Thyroid gland (tissue), 4 donors: ENCODE data around the gene OSTF1. TPM values are rescaled to one million over a fixed set of nuclear protein-coding genes. Genes with fewer than 3 reads are reported as not detected.

Experiments used
- DNase-seq, 2 donors: peaks; one replicate each; pipeline ENCODE4 v3.0.0-alpha.2; 2019
- H3K27ac ChIP-seq, 3 donors: fragments of 200-600 bp; sonication (generic); 1 replicate in 2 of 3; 2 replicates in 1 of 3; pipeline ENCODE4 v1.5.1; 2016 to 2019; ENCODE audit warnings: mild to moderate bottlenecking in 1 of 3, moderate library complexity in 1 of 3
- H3K27me3 ChIP-seq: fragments of 200-600 bp; sonication (generic); one replicate; pipeline ENCODE4 v1.5.1; 2019
- H3K36me3 ChIP-seq, 2 donors: fragments of 200-600 bp; sonication (generic); one replicate each; pipeline ENCODE4 v1.5.1; 2016 to 2019
- H3K4me1 ChIP-seq, 2 donors: fragments of 200-600 bp; sonication (generic); one replicate each; pipeline ENCODE4 v1.5.1; 2017 to 2019
- H3K4me3 ChIP-seq, 3 donors: fragments of 200-600 bp; sonication (generic); replicated peaks in 1 of 3; 1 replicate in 2 of 3; 2 replicates in 1 of 3; pipeline ENCODE4 v1.5.1; 2016; ENCODE audit warnings: mild to moderate bottlenecking in 1 of 3
- H3K9me3 ChIP-seq: fragments of 200-600 bp; sonication (generic); one replicate; pipeline ENCODE4 v1.5.1; 2017
- POLR2A ChIP-seq, 2 donors: fragments of 450-650 bp; IDR thresholded peaks; one replicate each; pipeline ENCODE4 v1.6.1; 2017; ENCODE audit warnings: antibody characterized with exemption in 2 of 2, mild to moderate bottlenecking in 2 of 2, moderate library complexity in 1 of 2
- WGBS, 2 donors: methylation state at CpG; one replicate each; pipeline ENCODE4 v1.1.5; 2017; 5-methylcytosine and 5-hydroxymethylcytosine counted together
- intact Hi-C: fragments of 100-400 bp; cut with DNase I; formaldehyde crosslinking; loops from one replicate; pipeline ENCODE4 v1.15.1; 2023
- total RNA-seq, 4 donors: library from RNA; depleted of rRNA; stranded (reverse); fragments of >200 nt; gene quantifications; one replicate each; pipeline ENCODE4 v1.2.3, GENCODE V29; 2016
- TF ChIP-seq, protein P1 (sequence below), 6 experiments: fragments of 200-600 bp in 3 of 6; fragments of 450-650 bp in 3 of 6; sonication (generic) in 3 of 6; IDR thresholded peaks; one replicate each; pipeline ENCODE4 v1.5.1; 2016 to 2019; ENCODE audit warnings: antibody characterized with exemption in 6 of 6, mild to moderate bottlenecking in 2 of 6, inconsistent platforms in 1 of 6, moderate library complexity in 1 of 6

OSTF1 gene
- total RNA-seq, 4 donors from 2014 or later, result 34.7 to 36.6 (median 35.6) TPM

DNA sequence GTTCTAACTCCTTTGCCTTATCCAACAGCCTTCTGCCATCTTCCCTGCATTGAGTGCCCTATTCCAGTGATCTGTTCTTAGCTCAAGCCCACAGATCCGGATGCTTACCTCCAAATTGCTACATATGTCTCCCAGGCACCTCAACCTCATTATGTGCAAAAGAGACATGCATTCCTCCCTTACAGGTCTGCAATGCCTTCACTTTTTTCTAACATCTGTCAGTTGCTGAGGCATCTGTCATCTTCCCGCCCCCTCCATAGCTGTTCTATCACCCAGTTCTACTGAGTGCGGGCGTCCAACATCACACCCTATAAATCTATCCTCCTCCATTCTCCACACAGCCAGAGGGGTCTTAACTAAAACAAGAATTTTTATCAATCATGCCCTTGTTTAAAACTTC, 20.4 kb upstream of the OSTF1 start:
- intact Hi-C loops, result no loop called here
- H3K4me1 ChIP-seq, result peaks cover 0 to 6% of the 10 kb centered on the region in 2 donors
- DNase-seq, result no peak
- no peaks in the 10 kb centered on the region for H3K27me3 ChIP-seq
- no peak for TF ChIP-seq POLR2A (IDR thresholded peaks at IDR 0.05)
- TF ChIP-seq, protein P1, sequence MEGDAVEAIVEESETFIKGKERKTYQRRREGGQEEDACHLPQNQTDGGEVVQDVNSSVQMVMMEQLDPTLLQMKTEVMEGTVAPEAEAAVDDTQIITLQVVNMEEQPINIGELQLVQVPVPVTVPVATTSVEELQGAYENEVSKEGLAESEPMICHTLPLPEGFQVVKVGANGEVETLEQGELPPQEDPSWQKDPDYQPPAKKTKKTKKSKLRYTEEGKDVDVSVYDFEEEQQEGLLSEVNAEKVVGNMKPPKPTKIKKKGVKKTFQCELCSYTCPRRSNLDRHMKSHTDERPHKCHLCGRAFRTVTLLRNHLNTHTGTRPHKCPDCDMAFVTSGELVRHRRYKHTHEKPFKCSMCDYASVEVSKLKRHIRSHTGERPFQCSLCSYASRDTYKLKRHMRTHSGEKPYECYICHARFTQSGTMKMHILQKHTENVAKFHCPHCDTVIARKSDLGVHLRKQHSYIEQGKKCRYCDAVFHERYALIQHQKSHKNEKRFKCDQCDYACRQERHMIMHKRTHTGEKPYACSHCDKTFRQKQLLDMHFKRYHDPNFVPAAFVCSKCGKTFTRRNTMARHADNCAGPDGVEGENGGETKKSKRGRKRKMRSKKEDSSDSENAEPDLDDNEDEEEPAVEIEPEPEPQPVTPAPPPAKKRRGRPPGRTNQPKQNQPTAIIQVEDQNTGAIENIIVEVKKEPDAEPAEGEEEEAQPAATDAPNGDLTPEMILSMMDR (IDR thresholded peaks at IDR 0.05), result no peak
- 75 to 99% methylated on average over 4 of the region's 4 CpGs for WGBS, 2 donors
- no peak overlapping the region for H3K4me3 ChIP-seq
- no peak overlapping the region for H3K27ac ChIP-seq
- H3K9me3 ChIP-seq, result no peaks in the 10 kb centered on the region
- H3K36me3 ChIP-seq, result peaks cover 0 to 12% of the 10 kb centered on the region in 2 donors

GRCh38 chr9:75069171-75069570, 19.1 kb upstream of the OSTF1 start:
- H3K27ac ChIP-seq, result no peak overlapping the region
- H3K36me3 ChIP-seq, result peaks cover 0 to 12% of the 10 kb centered on the region in 2 donors
- peaks cover 0 to 6% of the 10 kb centered on the region in 2 donors for H3K4me1 ChIP-seq
- no peak overlapping the region for H3K4me3 ChIP-seq
- intact Hi-C loops, result no loop called here
- no peaks in the 10 kb centered on the region for H3K9me3 ChIP-seq
- 48 to 94% methylated on average over 2 of the region's 2 CpGs for WGBS, 2 donors
- H3K27me3 ChIP-seq, result no peaks in the 10 kb centered on the region
- DNase-seq, result no peak
- TF ChIP-seq POLR2A (IDR thresholded peaks at IDR 0.05), result no peak
- TF ChIP-seq, protein P1 (IDR thresholded peaks at IDR 0.05), result no peak

DNA sequence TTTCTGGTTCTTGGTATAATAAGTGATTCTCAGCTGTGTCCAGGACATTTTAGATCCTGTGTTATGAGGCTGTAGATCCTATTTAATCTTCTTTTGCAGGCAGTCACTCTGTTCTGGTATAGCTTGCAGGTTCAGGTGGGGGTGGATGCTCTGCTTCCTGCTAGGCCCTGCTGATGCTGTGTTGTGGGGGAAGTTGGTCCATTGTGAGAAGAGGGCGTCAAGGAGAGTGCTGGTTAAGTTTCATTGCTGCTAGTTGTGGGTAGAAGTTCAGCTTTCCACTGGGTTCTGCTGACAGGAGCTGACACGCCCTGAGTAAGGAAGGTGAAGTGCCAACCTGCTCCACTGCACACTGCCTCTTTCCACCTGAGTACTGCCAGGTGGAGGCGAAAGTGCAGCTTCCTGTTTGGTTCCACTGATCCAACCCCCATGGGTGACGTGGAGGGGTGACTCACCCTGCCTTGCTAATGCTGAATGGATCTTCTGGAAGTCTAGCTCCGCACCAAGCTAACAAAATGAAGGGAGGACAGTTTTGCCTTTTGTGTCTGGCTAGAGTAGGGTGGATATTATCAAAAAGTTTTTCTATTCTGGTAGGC, 16.7 kb upstream of the OSTF1 start:
- no peak overlapping the region for H3K4me3 ChIP-seq
- DNase-seq, result peak; percentile 28 to 35
- intact Hi-C loops, result no loop called here
- 82 to 88% methylated on average over 5 of the region's 5 CpGs for WGBS, 2 donors
- H3K4me1 ChIP-seq, result peaks cover 0 to 6% of the 10 kb centered on the region in 2 donors
- no peak for TF ChIP-seq POLR2A (IDR thresholded peaks at IDR 0.05)
- TF ChIP-seq, protein P1 (IDR thresholded peaks at IDR 0.05), result no peak
- no peaks in the 10 kb centered on the region for H3K36me3 ChIP-seq
- no peaks in the 10 kb centered on the region for H3K9me3 ChIP-seq
- H3K27ac ChIP-seq, result no peak overlapping the region
- H3K27me3 ChIP-seq, result no peaks in the 10 kb centered on the region

DNA sequence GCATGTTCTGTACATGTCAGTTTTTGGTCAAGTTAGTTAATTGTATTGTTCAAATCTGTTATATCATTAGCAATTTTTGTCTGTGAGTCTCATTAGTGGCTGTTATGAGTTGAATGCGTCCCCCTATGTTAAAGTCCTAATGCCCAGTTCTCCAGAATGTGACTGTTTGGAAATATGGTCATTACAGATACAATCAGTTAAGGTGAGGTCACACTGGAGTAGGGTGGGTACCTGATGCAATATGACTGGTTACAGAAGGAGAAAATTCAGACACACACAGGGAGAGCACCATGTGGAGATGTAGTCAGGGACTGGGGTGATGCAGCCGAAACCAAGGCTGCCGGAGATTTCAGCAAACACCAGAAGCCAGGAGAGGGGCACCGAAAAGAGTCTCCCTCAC, 15.4 kb upstream of the OSTF1 start:
- no peaks in the 10 kb centered on the region for H3K36me3 ChIP-seq
- WGBS, 2 donors, result 95 to 99% methylated on average over 3 to 4 of the region's 4 CpGs
- peaks cover 0 to 6% of the 10 kb centered on the region in 2 donors for H3K4me1 ChIP-seq
- H3K27ac ChIP-seq, result no peak overlapping the region
- no peak overlapping the region for H3K4me3 ChIP-seq
- H3K9me3 ChIP-seq, result no peaks in the 10 kb centered on the region
- no peak for DNase-seq
- H3K27me3 ChIP-seq, result no peaks in the 10 kb centered on the region
- TF ChIP-seq POLR2A (IDR thresholded peaks at IDR 0.05), result no peak
- TF ChIP-seq, protein P1 (IDR thresholded peaks at IDR 0.05), result no peak
- intact Hi-C loops, result no loop called here

DNA sequence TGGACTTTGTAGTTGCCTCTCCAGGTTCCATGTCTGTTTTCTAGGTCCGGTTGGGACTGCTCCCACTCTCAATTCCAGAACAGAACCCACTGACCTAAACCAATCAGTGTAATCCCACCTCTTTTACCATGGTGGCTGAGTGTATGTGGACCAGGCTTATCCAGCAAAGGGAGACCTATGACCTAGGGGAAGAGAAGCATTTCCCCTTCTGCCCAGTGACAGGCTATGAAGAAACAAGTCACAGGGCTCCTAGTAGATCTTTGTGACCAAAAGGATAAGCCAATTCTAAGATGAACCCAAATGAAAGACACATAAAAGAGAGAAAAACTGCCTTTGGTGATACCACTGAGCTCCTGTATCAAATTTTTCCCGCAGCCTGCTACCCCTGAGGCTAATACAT, 6.7 kb upstream of the OSTF1 start:
- Histone ChIP-seq H3K27ac (no peak overlapping the region), H3K36me3 (peaks cover 5 to 6% of the 10 kb centered on the region in 2 donors), H3K4me1 (peaks cover 15 to 26% of the 10 kb centered on the region in 2 donors), H3K4me3 (no peak overlapping the region), H3K9me3 (no peaks in the 10 kb centered on the region), H3K27me3 (no peaks in the 10 kb centered on the region)
- 1 to 95% methylated on average over 2 of the region's 2 CpGs for WGBS, 2 donors
- TF ChIP-seq POLR2A (IDR thresholded peaks at IDR 0.05), result no peak
- TF ChIP-seq, protein P1 (IDR thresholded peaks at IDR 0.05), result no peak
- no peak for DNase-seq
- intact Hi-C loops, result loop anchor here (10.0 kb wide), 1 partner anchor 57 kb away; the partner anchor contains the start of gene CARNMT1
